COLO668 (cell line): ENCODE data around the gene SHD.
A peak's percentile ranks its signal among the peaks of the same experiment; 100 is the strongest.
"Not testable (repeated sequence)": the region's sequence is repeated elsewhere in the genome, so short reads cannot be mapped to it uniquely, and the experiment has no call there.

Source experiments
- DNase-seq: peaks from one replicate; lab custom pipeline; 2025; ENCODE audit not compliant: unreplicated experiment; lab: John Stamatoyannopoulos, UW

The SHD gene

DNA sequence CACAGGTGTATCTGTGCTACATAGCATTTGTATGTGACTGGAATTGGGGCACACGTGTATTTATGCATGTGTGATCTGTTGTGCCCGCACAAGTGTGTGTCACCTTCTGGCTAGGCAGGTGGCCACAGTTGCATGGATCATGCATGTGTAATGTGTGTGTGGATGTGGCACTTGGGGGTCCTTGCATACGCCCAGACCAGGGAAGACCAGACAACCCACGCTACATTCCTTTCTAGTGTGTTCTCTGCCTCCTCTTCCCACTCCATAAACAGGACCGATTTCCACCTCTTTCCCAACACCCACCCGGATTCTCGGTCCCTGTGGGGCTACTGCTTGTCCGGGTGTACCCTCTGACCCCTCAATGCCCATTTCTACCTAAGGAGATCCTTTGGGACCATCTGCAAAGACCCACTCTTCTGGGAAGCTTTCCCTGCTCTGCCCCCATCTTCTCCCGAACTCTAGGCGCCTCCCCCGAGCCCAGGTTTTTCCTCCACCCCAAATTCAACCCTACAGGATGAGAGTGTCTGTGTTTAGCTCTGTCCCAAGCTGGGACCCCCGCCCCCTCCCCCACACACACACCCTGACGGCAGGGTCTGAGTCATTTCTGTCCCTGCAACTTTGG lies 47.3 kb downstream of the SHD start:
- DNase-seq, result no peak

DNA sequence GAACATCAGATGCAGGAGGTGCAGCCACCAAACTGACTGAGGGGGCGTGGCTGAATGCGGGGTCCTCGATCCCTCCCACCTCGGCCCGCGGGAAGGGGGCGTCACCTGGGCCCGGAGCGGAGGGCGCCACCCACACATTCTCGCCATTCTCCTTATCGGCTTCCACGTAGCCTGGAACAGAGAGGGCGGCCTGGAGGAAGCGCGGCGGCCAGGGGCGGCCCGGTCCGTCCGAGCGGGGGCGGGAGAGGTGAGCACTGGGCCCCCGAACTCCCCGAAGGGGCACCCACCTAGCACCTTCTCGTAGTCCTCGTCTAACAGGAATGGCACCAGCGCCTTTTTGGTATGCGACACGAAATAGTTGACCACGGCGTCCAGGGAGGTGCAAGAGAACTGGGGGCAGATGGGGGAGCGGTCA lies 47.8 kb downstream of the SHD start:
- DNase-seq, result no peak

DNA sequence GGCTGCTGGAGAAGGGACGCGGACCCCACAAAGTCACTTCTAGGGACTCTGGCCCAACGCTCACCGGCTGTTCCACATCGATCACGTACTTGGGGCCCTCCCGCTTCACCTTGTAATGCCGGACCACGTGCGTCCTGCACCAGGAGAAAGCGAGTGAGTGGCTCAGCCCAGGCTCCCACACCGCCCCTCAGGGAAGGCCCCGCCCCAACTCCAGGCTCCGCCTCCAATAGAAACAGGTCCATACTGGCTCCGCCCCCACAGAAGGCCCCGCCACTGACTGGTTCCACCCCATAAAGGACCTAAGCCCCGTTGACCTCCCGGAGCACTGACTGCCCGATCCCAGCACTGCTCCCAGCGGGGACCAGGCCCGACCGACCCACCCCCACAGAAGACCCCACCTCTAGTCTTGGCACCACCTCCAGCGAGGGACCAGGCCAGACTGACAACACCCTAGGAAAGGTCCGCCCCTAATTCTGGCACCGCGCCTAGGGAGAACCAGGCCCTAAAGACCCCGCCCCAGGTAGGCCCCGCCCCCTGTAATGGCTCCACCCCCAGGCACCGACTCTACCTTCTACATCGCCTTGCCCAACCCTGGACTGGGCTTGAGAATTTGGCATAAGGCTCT lies 48.3 kb downstream of the SHD start:
- DNase-seq, result no peak

DNA sequence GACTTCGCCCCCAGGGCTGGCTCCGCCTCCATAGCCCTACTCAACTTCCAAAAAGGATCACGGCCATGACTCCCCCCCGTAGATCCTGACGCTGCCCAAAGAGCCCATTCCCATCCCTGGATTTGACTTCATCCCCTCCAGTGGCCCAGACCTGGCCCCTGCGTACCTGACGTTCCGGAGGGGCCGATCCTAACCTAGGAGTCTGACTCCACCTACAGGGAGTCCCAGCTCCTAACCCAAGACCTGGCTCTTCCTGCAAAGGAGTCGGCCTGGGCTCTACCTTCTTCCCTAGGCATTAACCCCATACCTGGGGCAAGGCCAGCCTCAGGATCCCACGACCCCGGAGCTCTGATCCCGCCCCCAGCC lies 48.8 kb downstream of the SHD start:
- no peak for DNase-seq

DNA sequence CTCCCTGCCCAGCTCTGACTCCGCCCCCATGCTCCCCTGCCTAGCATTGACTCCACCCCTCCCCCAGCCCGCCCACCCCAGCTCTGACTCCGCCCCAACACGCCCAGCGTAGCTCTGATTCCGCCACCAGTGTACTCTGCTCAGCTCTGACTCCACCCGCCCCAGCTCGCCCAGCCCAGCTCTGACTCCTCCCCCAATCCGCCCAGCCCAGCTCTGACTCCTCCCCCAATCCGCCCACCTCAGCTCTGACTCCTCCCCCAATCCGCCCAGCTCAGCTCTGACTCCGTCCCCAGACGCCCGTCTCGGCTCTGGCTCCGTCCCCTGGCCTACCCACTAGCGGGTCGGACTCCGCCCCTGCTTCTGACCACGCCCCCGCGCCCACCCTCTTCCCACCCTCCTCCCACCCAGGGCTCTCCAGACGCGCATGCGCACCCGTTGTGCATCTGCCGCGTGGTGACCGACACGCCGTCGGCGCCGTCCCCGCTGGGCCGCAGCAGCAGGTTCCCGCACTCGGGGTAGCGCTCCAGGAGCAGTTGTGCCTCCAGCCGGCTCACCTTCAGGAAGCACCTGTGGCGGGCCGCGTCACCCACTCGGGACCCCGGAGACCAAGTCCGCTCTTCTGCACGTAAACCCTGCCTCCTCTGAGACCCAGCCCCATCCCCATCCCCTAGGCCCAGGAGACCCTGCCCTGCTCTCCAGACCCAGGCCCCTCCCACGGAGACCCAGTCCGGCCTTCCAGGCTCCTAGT lies 49.4 kb downstream of the SHD start:
- no peak for DNase-seq

DNA sequence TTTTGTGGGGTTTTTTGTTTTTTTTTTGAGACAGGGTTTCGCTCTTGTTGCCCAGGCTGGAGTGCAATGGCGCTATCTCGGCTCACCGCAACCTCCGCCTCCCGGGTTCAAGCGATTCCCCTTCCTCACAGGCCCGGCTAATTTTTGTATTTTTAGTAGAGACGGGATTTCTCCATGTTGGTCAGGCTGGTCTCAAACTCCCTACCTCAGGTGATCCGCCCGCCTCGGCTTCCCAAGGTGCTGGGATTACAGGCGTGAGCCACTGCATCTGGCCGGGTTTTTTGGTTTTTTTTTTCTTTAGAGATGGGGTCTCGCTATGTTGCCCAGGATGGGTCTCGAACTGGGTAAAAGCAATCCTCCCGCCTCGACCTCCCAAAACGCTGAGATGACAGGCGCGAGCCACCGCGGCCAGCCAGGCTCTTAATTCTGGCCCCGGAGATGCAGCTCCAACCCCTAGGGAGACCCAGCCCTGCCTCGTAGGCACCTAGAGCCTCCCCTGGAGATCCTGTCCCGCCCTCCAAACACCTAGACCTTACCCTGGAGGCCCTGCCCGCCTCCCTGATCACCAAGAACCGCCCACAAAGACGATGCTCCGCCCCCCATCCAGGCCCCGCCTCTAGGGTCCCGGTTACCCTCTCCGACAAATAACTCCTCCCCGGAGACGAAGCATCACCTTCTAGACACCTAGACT lies 50.1 kb downstream of the SHD start:
- not testable (repeated sequence) for DNase-seq

DNA sequence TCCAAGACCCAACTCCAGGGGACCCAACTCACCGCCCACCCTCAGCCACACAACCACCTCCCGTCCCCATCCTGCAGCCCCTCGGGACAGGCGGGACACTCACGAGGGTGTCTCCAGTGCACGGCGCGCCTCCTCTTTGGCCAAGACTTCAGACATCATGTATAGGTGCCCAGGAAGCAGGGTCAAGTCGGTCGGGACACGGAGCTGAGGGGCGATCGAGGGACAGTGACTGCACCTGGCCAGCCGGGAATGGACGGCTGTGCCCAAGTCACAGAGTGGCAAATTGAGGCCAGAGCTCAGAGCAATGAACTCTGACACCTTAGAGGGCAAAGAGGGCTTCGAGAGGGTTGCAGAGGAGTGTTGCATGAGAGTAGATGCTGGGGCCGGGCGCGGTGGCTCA lies 50.8 kb downstream of the SHD start:
- DNase-seq, result no peak

DNA sequence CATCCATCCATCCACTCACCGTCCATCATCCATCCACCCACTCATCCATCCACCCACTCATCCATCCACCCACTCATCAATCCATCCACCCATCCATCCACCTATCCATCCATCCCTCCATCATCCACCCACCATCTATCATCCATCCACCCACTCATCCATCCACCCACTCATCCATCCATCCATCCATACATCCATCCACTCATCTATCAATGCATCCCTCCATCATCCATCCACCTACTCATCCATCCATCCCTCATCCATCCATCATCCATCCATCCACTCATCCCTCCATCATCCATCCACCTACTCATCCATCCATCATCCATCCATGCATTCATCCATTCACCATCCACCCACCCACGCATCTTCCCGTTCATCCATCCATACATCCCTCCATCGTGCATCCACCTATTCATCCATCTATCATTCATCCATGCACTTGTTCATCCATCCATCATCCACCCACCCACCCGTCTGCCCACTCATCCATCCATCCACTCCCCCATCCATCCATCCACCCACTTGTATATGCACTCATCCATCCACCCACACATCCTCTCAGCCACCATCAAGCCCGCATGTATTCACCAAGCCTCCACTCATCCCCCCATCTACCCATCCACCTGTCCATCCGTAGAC lies 56.0 kb downstream of the SHD start:
- no peak for DNase-seq

DNA sequence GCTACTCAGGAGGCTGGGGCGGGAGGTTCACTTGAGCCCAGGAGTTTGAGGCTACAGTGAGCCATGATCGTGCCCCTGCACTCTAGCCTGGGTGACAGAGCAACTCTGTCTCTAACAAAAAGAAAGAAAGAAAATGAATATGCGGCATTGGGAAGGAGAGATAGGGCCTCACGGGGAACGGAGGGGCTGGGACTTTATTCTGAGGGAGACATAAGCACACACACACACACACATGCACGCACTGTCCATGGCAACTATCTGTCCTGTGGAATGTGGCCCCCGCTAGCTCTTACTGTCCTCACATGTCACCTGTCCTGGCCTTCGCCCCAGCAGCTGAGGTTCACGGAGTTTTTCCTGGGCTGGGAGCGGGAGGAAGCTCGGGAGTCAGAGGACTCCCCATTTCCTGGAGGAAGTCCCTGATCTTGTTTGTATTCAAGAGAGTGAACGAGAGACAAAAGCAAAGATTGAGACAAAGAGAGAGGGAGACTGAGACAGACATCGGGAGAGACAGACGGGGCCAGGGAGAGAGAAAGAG lies 58.9 kb downstream of the SHD start:
- peak; percentile 29 for DNase-seq

DNA sequence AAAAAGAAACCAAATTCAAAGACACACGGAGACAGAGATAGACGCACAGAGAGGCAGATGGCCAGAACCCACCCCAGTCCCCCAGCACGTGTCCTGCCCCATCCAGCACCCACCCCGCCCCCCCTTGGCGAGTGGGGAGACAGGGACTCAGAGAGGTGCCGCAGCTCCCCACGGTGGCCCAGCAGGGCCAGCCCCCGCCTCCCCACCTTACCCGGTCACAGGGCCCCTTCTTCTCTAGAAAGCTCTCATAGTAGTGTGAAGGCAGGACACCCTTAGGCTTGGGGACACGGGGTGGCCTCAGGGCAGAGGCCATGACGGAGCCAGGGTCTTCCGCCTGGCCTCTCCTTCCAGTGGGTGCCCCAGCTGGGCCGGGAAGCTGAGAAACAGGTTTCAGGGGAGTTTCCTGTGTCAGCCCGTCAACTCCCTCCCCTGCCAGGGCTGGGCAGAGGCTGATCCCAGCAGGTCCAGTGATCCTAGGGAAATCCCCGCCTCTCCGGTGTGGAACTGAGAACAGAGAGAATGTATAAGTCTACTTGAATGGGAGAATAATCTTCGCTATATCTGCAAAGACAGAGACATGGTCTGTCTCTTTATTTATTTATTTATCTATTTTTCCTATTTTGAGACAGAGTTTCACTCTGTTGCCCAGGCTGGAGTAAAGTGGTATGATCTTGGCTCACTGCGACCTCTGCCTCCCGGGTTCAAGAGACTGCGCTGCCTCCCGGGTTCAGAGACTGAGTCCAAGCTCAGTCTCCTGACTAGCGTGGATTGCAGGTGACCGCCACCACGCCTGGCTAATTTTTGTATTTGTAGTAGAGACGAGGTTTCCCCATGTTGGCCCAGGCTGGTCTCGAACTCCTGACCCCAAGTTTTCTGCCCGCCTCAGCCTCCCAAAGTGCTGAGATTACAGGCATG lies 59.6 kb downstream of the SHD start, which contains the start of gene STAP2:
Gene STAP2, minus strand, starts transcription at position 387 of the 915 bp plus-strand sequence. Its CDS starts 74 bp downstream, at position 313.
- peak; percentile 78 for DNase-seq
